Measurements from ENCODE around the gene ABLIM1. TPM values are rescaled to one million over a fixed set of nuclear protein-coding genes. Genes with fewer than 3 reads are reported as not detected.

The ABLIM1 gene
- total RNA-seq, 1 donor from 2014 or later = 473 TPM

DNA sequence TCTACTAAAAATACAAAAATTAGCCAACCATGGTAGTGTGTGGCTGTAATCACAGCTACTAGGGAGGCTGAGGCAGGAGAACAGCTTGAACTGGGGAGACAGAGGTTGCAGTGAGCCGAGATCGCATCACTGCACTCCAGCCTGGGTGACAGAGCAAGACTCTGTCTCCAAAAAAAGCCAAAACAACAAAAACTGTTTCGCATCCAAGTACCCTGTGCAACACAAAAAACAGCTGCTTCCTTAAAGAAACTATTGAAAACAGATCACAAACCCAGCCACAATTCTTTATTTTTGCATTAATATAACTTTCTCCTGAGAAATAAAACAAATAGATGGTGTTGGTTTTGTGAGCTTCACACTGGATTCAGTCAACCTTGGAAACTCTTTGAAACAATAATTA is 141.7 kb downstream of the ABLIM1 start:
- DNase-seq (ENCODE audit: low spot score) = no peak
- intact Hi-C loops (cut with DNase I) = no loop called here

DNA sequence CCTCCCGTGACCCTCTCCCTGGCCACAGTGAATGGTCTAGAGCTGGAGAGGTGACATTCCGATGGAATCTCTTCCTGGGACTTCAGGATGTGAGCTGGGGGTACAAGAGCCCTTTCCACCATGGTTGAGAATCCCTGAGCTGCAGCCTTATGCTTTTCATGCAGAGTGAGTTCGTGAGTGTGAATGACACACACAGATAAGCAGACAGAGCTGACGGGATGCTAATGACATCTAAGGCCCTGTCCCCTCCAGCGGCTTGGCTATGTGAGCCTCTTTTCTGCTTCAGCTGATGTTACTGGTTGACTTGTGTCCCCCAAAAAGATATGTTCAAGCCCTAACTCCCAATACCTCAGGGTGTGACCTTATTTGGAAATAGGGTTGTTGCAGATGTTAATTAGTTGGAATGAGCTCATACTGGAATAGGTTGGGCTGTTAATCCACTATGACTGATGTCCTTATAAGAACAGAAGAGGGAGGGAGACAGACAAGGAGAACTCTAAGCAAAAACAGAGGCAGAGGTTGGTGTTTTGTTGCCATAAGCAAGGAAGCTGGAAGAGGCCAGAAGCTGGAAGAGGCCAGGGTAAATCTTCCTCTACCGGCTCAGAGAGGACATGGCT is 142.7 kb downstream of the ABLIM1 start:
- no peak for DNase-seq (ENCODE audit: low spot score)
- intact Hi-C loops (cut with DNase I) = no loop called here

DNA sequence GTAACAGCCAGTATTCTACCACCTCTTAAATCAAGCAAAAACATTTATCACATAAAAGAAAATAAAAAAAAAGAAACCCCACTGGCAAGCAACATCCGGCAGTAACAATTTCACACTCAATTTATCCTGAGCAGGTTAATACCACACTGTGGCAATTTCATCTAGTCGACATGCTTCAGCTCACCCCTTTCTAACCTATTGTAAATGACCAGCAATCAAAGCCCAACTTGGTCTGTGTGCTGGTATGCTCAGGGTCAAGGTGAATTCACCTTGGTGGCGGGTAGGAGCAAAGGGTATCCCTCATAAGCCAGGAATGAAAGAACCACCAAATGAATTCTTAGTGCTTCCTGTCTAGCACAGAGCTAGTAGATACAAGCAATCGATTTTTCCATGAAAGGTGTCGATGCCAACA is 144.7 kb downstream of the ABLIM1 start:
- intact Hi-C loops (cut with DNase I) = no loop called here
- DNase-seq (ENCODE audit: low spot score) = no peak

DNA sequence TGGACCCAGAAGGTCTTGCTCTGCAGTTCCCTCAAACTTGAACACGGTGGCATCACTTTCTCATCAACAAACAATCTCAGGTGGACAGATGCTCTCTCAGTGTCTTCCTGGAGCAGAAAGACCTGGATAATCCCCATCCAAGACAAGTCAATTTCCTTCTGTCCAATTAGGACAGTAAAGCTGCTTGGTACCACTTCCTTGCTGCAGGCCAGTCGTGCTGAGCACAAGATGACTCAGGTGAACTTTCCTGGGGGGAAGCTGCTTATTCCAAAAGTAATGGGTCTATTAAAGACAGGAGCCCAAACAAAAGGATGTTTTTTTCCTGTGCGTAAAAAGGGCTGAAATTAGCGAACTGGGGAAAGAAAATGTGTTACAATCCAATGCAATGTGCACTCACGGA is 146.2 kb downstream of the ABLIM1 start:
- no peak for DNase-seq (ENCODE audit: low spot score)
- intact Hi-C loops (cut with DNase I) = no loop called here

DNA sequence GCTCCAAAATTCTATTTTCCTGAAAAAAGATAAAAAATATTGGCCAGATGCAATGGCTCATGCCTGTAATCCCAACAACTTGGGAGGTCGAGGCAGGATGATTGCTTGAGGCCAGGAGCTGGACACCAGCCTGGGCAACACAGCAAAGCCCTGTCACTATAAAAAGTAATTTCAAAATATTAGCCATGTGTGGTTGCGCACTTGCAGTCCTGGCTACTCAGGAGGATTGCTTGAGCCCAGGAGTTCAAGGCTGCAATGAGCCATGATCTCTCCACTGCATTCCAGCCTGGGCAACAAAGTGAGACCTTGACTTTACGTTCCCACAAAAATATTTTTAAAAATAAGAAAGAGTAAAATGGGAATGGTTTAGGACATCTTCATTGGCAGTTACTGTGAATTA is 149.7 kb downstream of the ABLIM1 start:
- intact Hi-C loops (cut with DNase I) = no loop called here
- DNase-seq (ENCODE audit: low spot score) = no peak

DNA sequence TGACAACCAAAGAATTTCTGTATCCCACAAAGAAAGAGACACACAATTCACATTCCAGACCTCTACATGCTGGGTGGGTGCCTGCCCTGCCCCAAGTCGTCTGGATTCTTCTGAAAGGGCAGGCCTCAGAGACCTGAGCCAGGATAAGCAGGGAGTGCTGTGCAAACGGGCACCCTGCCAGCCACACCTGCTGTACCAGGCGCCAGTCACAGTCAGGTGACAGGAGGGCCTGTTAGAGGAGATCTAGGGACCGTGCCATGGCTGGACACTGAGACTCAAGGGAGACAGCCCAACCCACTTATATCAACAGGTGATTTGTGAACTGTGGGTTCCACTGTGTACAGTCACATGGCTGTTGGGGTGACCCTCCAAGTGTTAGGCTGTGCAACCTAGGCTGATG is 150.6 kb downstream of the ABLIM1 start:
- intact Hi-C loops (cut with DNase I) = loop anchor here (2.0 kb wide), 1 partner anchor 17 kb away; no protein-coding TSS in a partner anchor
- DNase-seq (ENCODE audit: low spot score) = no peak

DNA sequence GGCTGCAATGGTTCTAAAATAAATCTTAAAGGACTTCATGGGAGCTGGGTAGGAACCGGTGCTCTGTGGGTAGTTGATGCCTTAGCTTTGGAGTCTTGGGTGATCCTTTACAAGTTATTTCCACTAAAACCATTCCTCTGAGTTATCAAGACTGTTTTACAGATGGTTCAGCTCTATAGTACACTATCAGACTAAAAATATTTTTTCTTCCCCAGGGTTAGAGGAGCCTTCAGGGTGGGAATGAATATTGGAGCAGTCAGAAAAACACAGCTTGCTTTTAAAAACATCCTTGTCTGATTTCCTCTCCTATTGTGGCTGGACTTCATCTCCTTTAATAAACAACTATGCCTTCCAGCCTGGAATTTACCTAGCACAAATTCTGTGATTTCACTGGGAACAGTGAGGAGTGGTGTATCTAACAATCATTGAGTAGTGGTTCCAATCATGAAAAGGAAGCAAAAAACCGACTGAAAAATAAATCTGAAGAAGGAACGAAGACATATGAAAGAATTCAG is 151.1 kb downstream of the ABLIM1 start:
- DNase-seq (ENCODE audit: low spot score) = no peak

DNA sequence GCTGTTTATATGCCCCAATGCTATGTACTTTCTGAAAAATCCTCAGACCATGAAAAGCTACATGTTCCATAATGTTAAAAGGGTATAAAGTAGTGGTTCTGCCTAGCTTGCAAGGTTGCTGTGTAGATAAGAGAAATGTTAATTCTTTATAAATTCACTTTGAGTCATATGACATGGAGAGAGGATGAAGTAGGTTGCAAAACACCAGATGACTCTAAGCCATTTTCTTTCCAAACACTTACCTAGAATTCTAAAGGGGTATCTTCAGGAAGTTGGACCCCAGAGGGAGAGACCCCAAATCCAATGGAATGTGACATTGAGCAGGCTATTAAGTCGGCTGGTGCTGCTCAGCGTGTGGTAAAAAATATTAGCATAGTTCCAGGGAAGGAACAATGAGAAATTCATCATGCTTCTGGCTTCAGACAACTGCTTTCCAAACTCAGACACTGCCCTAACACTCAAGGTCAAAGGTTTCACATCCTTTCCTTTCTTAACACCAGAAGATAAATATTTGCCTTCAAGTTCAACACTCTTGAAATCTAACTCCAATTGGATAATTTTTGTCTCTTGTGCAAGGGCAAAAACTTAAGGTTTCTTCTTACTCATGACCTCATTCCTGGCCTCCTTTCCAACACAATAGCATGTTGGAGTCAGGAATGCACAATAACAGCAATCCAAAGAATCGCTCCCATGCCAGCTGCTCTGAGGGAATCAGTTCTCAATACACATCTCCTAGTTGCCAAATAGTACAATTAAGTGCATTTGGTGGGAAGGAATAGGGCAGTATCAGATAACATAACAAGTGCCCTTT is 153.1 kb downstream of the ABLIM1 start:
- intact Hi-C loops (cut with DNase I) = no loop called here
- DNase-seq (ENCODE audit: low spot score) = no peak

More for the DNA sequence above, 151.1 kb downstream of the ABLIM1 start:
- intact Hi-C loops (cut with DNase I) = loop anchor here (2.0 kb wide), 1 partner anchor 18 kb away; no protein-coding TSS in a partner anchor

DNA sequence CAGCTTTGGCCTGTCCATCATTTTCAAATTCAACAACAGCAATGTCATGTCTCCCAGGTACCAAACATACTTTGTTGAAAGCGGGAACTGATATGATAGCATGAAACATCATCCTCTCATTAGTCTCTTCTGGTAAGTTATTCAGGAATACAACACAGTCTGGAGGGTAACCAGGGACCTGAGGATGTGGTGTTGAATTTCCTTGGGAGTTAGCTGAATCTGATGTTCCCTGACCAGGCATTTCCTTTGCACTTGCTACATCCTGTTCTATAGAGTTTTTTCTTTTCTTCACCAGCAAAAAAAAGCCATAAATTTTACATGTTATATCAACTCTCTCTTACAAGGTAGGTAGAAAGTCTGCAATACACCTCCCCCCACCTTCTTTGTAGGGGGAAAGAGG is 156.0 kb downstream of the ABLIM1 start:
- intact Hi-C loops (cut with DNase I) = no loop called here
- DNase-seq (ENCODE audit: low spot score) = no peak

DNA sequence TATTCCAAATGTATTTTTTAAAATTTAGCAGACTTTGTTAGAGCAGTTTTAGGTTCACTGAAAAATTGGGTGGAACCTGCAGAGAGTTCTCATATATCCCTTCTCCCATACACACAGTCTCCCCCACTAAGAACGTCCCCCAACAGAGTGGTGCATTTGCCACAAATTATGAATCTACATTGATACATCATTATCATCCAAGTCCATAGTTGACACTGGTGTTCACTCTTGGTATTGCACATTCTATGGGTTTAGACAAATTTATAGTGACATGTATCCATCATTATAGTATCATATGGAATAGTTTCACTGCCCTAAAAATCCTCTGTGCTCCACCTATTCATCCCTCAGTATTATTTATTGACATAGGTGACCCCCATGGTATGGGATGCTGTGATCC is 156.4 kb downstream of the ABLIM1 start:
- DNase-seq (ENCODE audit: low spot score) = no peak
- intact Hi-C loops (cut with DNase I) = no loop called here

DNA sequence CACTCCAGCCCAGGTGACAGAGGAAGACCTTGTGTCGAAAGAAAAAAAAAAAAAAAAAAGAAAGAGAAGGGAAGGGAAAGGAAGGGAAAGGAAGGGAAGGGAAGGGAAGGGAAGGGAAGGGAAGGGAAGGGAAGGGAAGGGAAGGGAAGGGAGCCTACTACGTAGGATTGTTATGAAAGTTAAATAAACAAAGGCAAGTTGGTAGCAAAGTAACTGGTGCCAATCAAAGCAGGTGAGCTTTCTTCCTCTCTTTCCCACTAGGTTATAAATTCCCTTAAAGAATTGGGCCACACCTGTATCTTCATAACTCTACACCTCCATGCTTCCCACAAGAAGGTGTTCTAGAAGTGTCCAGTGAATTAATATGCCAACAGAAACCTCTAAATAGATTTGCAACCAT is 157.4 kb downstream of the ABLIM1 start:
- intact Hi-C loops (cut with DNase I) = no loop called here
- DNase-seq (ENCODE audit: low spot score) = no peak

DNA sequence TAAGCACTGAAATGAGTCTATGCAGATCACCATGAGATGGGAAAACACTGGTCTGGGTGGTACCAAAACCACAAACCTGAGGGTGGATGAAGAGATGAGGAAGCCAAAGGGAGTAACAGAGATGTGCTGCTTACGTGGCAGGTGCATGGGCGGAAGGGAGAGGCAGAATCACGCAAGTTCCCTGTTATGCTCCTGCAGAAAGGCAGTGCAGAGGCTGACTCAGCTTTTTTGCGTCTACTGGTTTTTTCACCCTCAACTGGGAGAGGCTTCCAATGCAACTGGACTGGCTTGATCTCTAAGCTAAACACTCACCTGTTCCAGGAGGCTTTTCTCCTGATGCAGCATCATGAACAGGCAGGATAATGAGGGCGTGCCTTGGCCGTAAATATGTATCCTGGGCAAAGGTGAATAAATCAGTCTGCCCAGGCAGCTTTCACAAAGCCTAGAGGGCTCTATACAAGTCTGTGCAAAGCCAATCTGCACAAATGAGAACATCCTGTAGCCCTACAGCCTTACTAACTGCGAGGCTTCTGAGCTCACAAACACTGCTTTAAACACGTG is 158.4 kb downstream of the ABLIM1 start:
- intact Hi-C loops (cut with DNase I) = no loop called here
- no peak for DNase-seq (ENCODE audit: low spot score)

DNA sequence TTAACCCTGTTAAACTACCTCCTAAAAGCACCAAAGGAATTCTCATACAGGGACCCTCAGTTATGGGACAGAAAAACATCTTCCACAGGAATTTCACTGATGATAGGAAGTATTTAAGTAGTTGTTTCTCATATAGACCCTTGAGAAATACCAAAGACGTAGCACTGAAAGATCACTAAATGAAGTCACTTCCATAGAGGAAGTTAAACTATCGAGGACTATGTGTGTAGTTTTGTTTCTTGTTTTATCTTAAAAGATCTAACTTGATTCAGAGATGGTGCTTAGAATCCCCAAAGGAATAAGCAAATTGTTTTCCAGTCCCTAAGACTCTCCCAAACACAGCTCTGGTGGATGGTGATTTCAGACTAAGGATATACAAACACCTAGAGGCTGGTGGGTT is 159.0 kb downstream of the ABLIM1 start:
- no peak for DNase-seq (ENCODE audit: low spot score)
- intact Hi-C loops (cut with DNase I) = no loop called here

DNA sequence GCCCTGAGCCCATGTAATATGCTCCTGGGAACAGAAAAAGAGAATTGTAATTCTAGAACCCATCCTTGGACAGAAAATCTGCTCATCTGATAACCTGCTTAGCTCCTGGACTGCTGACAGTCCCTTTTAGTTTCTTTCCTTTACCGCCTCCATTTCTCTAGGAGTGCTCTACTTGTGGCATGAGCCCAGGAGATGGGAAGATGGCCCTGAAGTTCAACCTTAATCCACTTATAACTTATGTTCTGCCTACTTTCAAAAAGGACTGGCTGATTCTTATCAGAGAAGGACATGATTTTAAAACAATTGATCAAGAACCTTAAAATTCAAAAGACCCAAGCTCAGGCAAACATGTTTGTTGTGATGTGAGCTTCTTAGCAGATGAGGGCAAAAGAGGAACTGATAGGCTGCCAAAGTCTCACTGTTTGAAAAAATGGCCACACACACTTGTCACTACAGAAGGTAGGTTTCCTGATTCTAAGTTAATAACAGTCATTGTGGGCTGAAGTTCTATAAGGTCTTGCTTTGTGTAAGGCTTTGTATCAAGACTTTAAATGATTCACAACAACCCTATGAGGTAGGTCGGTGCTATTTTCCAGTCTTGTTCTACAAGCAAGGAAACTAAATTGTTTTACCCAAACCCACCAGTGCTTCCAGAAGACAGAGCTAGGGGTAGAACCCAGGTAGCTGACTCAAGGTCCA is 159.5 kb downstream of the ABLIM1 start:
- intact Hi-C loops (cut with DNase I) = no loop called here
- no peak for DNase-seq (ENCODE audit: low spot score)

DNA sequence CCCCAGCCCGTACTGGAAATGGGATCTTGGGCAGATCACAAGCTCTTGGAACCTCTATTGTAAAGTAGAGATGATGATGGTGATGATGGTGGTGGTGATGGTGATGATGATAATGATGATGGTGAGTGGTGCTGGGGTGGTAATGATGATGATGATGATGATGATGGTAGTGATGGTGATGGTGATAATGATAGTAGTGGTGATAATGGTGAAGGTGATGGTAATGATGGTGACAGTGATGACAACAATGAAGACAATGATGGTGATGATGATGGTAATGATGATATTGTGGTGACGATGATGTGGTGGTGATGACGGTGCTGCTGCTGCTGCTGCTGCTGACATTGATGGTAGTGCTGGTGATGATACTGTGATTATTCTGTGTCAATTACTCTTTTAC is 162.8 kb downstream of the ABLIM1 start:
- intact Hi-C loops (cut with DNase I) = no loop called here
- DNase-seq (ENCODE audit: low spot score) = no peak

DNA sequence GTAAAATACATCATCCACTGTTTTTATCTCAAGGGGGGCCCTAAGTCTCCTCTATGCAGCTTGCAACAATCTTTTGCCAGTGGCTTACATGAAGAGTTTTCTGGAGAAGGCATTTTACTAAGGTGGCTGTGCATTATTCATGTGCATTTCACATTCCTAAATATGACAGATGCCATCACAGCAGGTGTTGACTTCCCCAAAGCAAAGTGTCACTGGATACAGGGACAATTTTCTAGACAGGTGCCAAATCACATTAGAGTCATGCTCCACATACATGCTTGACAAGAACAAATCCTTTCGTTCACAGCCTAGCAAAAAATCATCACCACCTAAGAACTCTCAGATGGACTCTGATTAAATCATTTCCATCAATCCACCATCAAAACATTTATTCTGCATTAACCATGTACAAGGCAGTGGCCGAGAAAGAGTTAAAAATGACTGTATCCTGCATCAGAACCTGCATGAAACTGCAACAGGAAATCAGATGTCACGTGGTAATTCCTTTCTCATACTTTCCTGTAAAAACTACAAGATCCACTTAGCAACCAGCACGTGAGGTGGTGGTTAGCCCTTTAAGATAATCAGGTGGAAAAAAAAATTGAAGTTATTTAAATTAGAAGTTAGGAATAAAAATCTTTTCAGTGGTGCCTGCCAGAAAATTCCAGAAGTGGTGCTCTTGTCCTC is 165.6 kb downstream of the ABLIM1 start:
- intact Hi-C loops (cut with DNase I) = no loop called here

DNA sequence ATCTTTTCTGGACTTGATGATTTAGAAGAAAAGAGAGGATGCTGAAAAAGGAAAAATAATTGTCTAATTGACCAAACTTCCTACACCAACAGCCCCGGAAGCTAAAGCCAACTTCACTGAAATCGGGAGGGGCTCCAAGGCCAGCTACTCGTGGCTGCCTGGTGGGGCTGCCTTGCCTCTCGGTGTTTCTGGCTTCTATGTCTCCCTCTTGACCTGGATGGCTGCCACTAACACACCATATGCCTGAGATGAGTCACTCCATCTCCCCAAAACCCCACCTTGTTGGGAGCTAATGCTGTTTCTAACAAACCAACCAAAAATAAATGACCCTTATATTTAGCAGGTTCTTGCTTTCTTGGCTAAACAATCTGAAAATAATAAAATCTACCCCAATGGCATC is 166.1 kb downstream of the ABLIM1 start:
- intact Hi-C loops (cut with DNase I) = no loop called here
- DNase-seq (ENCODE audit: low spot score) = no peak

More for the DNA sequence above, 165.6 kb downstream of the ABLIM1 start:
- no peak for DNase-seq (ENCODE audit: low spot score)

DNA sequence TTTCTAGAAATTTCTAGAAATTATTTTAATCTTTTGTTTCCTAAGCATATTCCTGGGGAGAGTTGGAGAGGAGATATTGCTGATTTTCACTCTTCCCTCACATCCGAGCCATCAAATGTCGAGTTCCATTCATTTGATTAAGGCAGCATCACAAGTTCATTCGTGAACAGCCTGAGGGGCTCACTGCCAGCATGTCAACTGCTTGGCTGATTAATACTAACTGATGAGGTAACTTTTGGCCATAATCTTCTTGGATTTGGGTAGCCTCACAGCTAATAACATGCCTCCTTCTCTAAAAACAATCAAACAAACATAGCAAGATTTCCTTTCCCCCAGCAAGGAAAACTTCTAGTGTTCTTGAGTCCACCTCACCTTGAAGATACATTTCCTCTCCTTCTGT is 166.7 kb downstream of the ABLIM1 start:
- DNase-seq (ENCODE audit: low spot score) = no peak
- intact Hi-C loops (cut with DNase I) = no loop called here

DNA sequence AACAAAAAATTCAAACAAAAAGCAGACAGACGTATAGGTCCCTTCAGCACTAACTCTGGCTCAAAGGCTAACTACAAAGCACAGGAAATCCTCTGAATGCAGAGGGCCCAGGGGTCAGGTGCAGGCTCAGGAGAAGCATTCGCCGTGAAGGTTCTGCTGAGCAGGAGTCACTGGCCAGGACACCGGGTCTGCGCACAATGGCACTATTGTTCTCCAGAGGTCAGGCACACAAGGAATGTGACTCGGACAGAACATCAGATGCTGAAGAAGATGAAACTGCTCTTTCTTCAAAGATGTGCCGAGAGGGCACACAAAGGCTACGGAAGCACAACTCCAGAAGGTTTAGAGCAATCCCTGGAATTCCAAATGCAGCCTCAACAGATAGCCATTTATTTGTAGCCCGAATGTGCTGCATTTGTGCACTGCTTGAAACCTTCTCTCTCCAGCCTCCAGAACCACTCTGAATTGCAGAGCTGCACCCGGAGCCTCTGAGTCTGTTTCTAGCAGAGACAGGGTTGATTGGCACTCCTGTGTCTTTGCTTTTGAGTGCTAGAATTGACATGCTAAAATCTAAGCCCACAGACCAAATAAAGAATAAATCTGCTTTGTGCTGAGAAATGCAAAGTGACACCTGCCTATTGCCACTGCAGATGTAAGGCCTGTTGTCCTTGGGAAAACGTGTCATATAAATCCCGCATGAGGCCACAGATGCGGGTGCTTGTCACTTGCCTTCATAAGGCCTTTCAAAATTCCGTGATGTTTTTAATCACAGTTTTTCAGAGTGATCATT is 168.4 kb downstream of the ABLIM1 start:
- DNase-seq (ENCODE audit: low spot score) = no peak
- intact Hi-C loops (cut with DNase I) = no loop called here

All from cardiac septum (tissue), 1 donor.